Fibroblast of skin of right biceps (primary cell): ENCODE measurements around the gene SPCS2.
"Not testable (repeated sequence)": the region's sequence is repeated elsewhere in the genome, so short reads cannot be mapped to it uniquely, and the experiment has no call there.

Experiments used
- DNase-seq: peaks from one replicate; pipeline ENCODE4 v3.0.0-alpha.2; 2013

The SPCS2 gene

GRCh38 chr11:74950374-74950969 is 1.4 kb downstream of the SPCS2 start:
- no peak for DNase-seq

GRCh38 chr11:74951226-74951625 is 2.2 kb downstream of the SPCS2 start:
- no peak for DNase-seq

DNA sequence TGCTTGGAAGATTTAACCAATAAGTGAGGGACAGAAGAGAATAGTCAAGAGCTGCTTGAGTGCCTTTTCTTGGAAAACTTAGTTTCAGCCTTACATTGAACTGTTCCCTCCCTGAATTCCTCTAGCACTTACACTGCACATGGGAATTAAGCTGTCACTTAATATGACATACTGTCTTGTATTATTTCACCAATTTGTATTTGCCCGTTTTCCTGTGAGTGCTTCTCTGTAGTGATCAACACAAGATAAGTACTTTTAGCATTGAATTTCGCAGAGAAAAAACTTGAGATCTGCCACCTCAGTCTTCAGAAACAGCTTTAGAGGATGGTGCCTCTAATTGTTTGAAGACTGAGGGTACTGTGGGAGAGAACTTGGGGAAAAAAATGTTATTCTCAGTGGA is 3.7 kb downstream of the SPCS2 start:
- DNase-seq = no peak

GRCh38 chr11:74953451-74953850 is 4.4 kb downstream of the SPCS2 start:
- DNase-seq = no peak

DNA sequence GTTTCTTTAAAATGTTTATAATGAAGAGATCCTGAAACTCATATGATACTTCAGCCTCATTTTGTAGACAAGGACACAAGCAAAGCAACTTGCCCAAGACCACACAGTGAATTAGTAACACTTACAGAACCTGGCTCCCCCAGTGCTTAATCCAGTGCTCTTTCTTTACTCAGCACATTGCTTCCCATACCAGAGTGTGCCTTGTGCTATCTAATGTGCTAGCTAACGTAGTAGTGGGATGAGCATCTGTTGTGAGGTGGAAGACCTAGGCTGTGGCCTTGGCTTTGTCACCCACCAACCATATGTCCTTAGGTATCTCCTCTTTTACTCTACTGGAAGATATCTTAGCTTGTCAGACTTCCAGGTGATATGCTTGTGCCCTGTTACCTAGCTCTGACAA is 5.1 kb downstream of the SPCS2 start:
- DNase-seq = no peak

DNA sequence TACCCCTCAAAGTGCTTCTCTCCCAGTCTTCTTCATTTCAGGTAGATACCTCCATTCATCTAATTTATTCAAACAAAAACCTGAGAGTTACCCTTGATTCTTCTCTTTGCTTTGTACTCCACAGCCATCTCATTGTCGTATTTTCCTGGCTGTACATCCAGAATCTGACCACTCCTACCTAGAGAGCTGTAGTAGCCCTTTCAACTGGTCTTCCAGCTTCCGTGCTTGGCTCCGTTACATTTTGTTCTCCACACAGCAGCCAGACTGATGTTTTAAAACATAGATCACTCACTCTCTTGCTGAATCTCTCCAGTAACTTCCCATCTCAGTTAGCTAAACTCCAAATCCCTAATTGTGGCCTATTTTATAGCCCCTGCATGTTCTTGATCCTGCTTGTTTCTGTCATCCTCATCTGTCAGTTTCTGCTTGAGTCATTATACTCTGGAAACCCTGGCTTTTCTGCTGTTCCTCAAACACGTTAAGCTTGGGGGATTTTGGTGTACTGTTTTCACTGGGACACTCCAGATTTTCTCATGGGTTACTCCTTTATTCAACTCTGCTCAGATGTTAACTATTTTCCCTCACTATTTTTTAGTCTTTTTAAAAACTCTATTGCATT is 7.4 kb downstream of the SPCS2 start:
- no peak for DNase-seq

- DNase-seq = no peak
These were observed 9.0 kb downstream of the SPCS2 start for GRCh38 chr11:74957937-74958629.

GRCh38 chr11:74960128-74960527 is 11.1 kb downstream of the SPCS2 start:
- not testable (repeated sequence) for DNase-seq

GRCh38 chr11:74966651-74967050 is 17.6 kb downstream of the SPCS2 start:
- DNase-seq = no peak

GRCh38 chr11:74970852-74971395 is 21.9 kb downstream of the SPCS2 start:
- DNase-seq = no peak

DNA sequence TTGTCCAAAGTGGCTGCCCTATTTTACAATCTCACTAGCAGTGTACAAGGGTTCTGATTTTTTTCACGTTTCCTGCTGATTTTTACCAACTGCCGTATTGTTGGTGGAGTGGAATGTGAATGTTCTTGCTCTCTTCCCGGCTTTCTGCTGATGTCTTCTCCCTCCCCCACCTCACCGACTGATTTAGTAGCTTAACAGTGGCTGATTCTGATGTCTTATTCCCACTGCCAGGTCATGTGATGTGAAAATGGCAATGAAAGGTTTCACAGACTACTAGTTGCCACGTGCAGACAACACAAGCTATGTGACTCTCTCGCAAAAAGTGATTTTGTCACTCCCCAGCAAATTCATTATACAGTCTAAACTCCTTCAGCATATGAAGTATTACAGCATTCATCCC is 22.4 kb downstream of the SPCS2 start:
- DNase-seq = no peak

- no peak for DNase-seq
These were observed 29.0 kb downstream of the SPCS2 start for GRCh38 chr11:74978041-74978440.

DNA sequence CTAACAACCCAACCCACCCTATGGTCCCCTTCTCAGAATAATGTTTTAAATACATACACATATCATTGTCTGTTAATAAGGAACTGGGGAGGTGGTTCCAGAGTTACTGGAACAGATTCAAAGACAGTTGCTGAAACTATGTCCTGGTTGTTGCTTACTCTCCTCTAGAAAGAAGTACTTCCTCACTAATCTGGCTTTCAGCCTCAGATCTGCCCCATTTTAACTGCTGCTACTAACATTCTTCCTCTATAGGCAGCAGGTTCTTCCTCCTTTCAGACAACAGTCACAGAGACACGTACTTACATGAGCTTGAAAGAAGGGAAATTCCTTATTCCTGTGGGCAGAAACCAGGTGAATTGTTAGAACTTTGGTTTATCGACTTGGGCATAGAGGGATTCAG is 31.6 kb downstream of the SPCS2 start:
- DNase-seq = no peak

DNA sequence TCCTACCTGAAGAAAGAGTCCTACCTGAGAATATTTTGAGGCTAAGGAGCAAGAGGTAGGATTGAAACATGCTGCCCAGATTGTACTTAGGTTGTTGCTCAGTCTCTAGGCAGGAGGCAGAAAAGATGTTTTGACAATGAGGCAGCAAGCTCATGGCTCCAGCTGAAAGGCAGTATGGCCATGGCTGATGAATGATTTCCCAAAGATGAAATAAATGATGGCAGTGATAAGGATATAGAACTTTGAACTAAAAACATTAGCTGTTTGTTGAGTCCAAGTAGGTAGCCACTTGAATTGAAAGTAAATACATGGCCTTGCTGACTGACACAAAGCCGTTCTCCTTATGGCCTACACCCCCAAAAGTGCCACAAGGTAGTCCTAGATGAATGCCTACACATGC is 32.8 kb downstream of the SPCS2 start:
- DNase-seq = no peak

GRCh38 chr11:74984070-74984469 is 35.0 kb downstream of the SPCS2 start:
- no peak for DNase-seq

GRCh38 chr11:74984730-74985129 is 35.7 kb downstream of the SPCS2 start:
- DNase-seq = no peak

DNA sequence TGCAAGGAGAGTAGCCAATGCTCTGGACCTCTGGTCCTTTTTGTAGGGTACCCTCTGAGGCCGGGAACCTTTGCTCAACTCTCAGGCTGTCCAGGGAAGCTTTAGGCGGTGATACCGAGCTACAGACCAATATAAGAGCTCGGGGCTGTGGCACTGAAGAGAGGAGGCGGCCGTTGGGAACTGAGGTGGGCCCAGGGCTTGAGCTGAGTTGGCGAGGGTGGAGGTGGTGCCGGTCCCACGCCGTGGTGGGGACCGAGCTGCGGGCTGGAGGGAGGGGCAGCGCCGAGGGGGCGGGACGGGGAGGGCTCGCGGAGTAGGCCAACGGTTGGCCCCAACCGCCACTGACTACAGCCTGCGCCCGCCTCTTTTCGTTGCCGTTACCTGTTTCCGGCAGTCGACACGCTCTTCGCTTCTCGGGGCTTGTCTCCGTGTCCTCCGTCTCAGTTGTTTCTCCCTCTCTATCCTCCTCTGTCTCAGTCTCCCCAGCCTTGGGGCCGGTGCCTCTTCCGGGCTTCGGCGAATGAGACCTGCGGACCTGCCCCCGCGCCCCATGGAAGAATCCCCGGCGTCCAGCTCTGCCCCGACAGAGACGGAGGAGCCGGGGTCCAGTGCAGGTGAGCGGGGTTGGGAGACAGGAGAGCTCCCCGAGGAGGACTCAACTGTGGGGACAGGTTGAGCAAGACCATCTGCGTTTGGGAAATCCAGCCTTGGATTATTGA is 39.6 kb downstream of the SPCS2 start, which contains the start of gene NEU3:
Gene NEU3, plus strand, starts transcription at position 393 of the 719 bp plus-strand sequence. Its CDS starts 128 bp downstream, at position 521.
- peak; percentile 77 for DNase-seq

- no peak for DNase-seq
These were observed 40.2 kb downstream of the SPCS2 start for GRCh38 chr11:74989260-74989638.

DNA sequence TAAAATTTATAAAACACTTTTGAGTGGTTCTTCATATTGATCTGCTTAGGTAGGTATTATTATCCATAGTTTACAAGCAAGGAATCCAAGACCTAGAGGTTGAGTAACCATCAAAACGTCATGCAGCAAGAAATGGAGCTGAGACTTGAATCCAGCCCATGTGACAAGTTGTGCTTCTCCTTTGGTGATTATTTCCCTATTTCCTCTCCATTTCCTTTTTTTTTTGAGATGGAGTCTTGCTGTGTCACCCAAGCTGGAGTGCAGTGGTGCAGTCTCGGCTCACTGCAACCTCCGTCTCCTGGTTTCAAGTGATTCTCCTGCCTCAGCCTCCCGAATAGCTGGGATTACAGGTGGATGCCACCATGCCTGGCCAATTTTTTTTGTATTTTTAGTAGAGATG is 41.1 kb downstream of the SPCS2 start:
- DNase-seq = not testable (repeated sequence)

DNA sequence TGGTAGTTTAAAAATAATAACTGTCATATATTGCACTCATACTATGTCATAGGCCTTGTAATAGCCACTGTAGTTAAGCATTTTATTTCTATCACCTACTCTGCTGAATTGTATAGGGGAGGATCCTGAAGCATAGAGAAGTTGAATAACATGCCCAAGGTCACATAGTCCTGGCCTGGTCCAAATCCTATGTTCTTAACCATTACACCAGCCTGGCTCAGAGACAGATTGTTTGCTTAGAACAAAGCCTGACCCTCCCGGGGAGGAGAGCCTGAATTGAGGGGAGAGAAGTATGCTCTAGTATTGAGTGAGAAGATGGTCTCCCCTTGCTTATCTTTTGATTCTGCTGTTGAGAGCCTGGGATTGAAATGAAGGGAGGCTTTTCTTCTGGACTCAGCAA is 41.9 kb downstream of the SPCS2 start:
- DNase-seq = no peak

GRCh38 chr11:74992852-74993251 is 43.8 kb downstream of the SPCS2 start:
- no peak for DNase-seq

DNA sequence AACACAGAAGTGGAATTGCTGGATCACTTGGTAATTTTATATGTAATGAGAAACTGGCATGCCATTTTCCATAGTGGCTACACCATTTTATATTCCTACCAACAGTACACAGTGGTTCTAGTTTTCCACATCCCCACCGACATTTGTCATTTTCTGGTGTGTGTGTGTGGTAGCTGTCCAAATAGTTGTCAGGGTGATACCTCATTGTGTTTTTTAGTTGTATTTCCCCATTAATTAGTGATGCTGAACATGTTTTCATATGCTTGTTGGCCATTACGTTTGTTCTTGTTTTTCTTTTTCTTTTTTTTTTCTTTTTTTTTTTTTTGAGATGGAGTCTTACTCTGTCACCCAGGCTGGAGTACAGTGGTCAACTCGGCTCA is 51.9 kb downstream of the SPCS2 start:
- DNase-seq = no peak

- no peak for DNase-seq
These were observed 52.6 kb downstream of the SPCS2 start for GRCh38 chr11:75001686-75002085.

- DNase-seq = no peak
These were observed 53.5 kb downstream of the SPCS2 start for GRCh38 chr11:75002516-75002915.
